Liver (tissue), 9 donors: ENCODE data around the gene MCF2L. TPM values are rescaled to one million over a fixed set of nuclear protein-coding genes. Genes with fewer than 3 reads are reported as not detected.
A peak's percentile ranks its signal among the peaks of the same experiment; 100 is the strongest.

Experiments
- DNase-seq: peaks from one replicate; pipeline ENCODE4 v3.0.0-alpha.2; 2017; ENCODE audit warnings: low spot score
- H3K27ac ChIP-seq, 2 donors: one replicate each; pipeline ENCODE4 v1.7.0; 2013; ENCODE audit warnings: inconsistent platforms in 2 of 2, low read length in 2 of 2, control low read depth in 1 of 2, low read depth in 1 of 2, mild to moderate bottlenecking in 1 of 2
- H3K27me3 ChIP-seq, 4 donors: one replicate each; pipeline versions ENCODE4 v1.6.1 to v1.7.0; 2013; ENCODE audit warnings: low read length in 3 of 4, inconsistent platforms in 1 of 4, mild to moderate bottlenecking in 1 of 4, moderate library complexity in 1 of 4; ENCODE audit not compliant: control insufficient read depth in 4 of 4, insufficient read depth in 4 of 4
- H3K36me3 ChIP-seq, 4 donors: one replicate each; pipeline versions ENCODE4 v1.6.1 to v1.7.0; 2013; ENCODE audit warnings: low read length in 3 of 4, mild to moderate bottlenecking in 3 of 4, low read depth in 1 of 4, moderate library complexity in 1 of 4; ENCODE audit not compliant: control insufficient read depth in 4 of 4, insufficient read depth in 3 of 4
- H3K4me1 ChIP-seq, 4 donors: one replicate each; pipeline versions ENCODE4 v1.6.1 to v1.7.0; 2013; ENCODE audit warnings: low read length in 3 of 4, mild to moderate bottlenecking in 3 of 4, moderate library complexity in 1 of 4; ENCODE audit not compliant: control insufficient read depth in 4 of 4, insufficient read depth in 4 of 4
- H3K4me3 ChIP-seq, 3 donors: one replicate each; pipeline versions ENCODE4 v1.6.1 to v1.7.0; 2013; ENCODE audit warnings: low read length in 3 of 3, control low read depth in 1 of 3, low read depth in 1 of 3, mild to moderate bottlenecking in 1 of 3
- H3K9ac ChIP-seq, 2 donors: one replicate each; pipeline ENCODE4 v1.7.0; 2013; ENCODE audit warnings: low read length in 2 of 2, mild to moderate bottlenecking in 2 of 2, moderate library complexity in 2 of 2, control low read depth in 1 of 2, low read depth in 1 of 2
- H3K9me3 ChIP-seq, 4 donors: one replicate each; pipeline versions ENCODE4 v1.6.1 to v1.7.0; 2013; ENCODE audit warnings: low read length in 3 of 4; ENCODE audit not compliant: control insufficient read depth in 4 of 4
- FOXA1 ChIP-seq: IDR thresholded peaks from 2 replicates; pipeline ENCODE4 v1.6.1; 2016; ENCODE audit warnings: antibody characterized with exemption
- GABPA ChIP-seq, 2 donors: IDR thresholded peaks in 1 of 2; conservative IDR thresholded peaks in 1 of 2; 2 replicates each; pipeline ENCODE4 v1.6.1; 2016; ENCODE audit warnings: antibody characterized with exemption in 2 of 2, mild to moderate bottlenecking in 1 of 2, moderate library complexity in 1 of 2
- HNF4G ChIP-seq: IDR thresholded peaks from 2 replicates; pipeline ENCODE4 v1.6.1; 2016; ENCODE audit warnings: antibody characterized with exemption
- NR2F2 ChIP-seq: IDR thresholded peaks from 2 replicates; pipeline ENCODE4 v1.6.1; 2016; ENCODE audit warnings: antibody characterized with exemption
- RAD21 ChIP-seq, 2 donors: IDR thresholded peaks; 2 replicates each; pipeline ENCODE4 v1.6.1; 2016; ENCODE audit warnings: antibody characterized with exemption in 2 of 2, mild to moderate bottlenecking in 2 of 2
- SP1 ChIP-seq: IDR thresholded peaks from 2 replicates; pipeline ENCODE4 v1.6.1; 2018; ENCODE audit warnings: antibody characterized with exemption, mild to moderate bottlenecking
- TAF1 ChIP-seq: conservative IDR thresholded peaks from 2 replicates; pipeline ENCODE4 v1.6.1; 2016; ENCODE audit warnings: antibody characterized with exemption, mild to moderate bottlenecking
- YY1 ChIP-seq: IDR thresholded peaks from 2 replicates; pipeline ENCODE4 v1.6.1; 2016; ENCODE audit warnings: antibody characterized with exemption, mild to moderate bottlenecking
- WGBS: extraction: QIAGEN DNeasy Blood & Tissue Kit; methylation state at CpG from one replicate; pipeline ENCODE4 v1.1.7; 2013; 5-methylcytosine and 5-hydroxymethylcytosine counted together
- polyA plus RNA-seq, 2 donors: library from polyadenylated mRNA; stranded (reverse) in 1 of 2; unstranded in 1 of 2; fragments of 200-250 nt in 1 of 2; fragments of >200 nt in 1 of 2; fragmentation: Nextera tagmentation in 1 of 2; extraction: Ambion mirVana in 1 of 2; gene quantifications; one replicate each; pipeline versions ENCODE4 v1.2.1 to v1.2.3, GENCODE V29; 2013 to 2015
- total RNA-seq, 2 donors: library from RNA; depleted of rRNA; stranded (reverse); fragments of >200 nt; gene quantifications; one replicate each; pipeline ENCODE4 v1.2.3, GENCODE V29; 2014
- TF ChIP-seq, protein P1 (sequence below): IDR thresholded peaks from 2 replicates; pipeline ENCODE4 v1.6.1; 2016; ENCODE audit warnings: antibody characterized with exemption
- TF ChIP-seq, protein P2 (sequence below): IDR thresholded peaks from 2 replicates; pipeline ENCODE4 v1.6.1; 2016; ENCODE audit warnings: antibody characterized with exemption
- TF ChIP-seq, protein P3 (sequence below): IDR thresholded peaks from 2 replicates; pipeline ENCODE4 v1.6.1; 2016; ENCODE audit warnings: antibody characterized with exemption
- TF ChIP-seq, protein P4 (sequence below): IDR thresholded peaks from 2 replicates; pipeline ENCODE4 v1.6.1; 2016; ENCODE audit warnings: antibody characterized with exemption, mild to moderate bottlenecking
- TF ChIP-seq, protein P5 (sequence below): fragments of 150-350 bp; IDR thresholded peaks from 2 replicates; pipeline ENCODE4 v1.5.1; 2017; ENCODE audit warnings: improper control_type of control experiment, low read depth, low read length; ENCODE audit not compliant: missing input control
- donor health status: healthy.
- donor health status: healthy.
- donor health status: healthy.
- donor health status: healthy.
- donor health status: healthy.

The MCF2L gene
- total and polyA plus RNA-seq, 4 donors: 2.9 to 12.8 (median 7.1) TPM

DNA sequence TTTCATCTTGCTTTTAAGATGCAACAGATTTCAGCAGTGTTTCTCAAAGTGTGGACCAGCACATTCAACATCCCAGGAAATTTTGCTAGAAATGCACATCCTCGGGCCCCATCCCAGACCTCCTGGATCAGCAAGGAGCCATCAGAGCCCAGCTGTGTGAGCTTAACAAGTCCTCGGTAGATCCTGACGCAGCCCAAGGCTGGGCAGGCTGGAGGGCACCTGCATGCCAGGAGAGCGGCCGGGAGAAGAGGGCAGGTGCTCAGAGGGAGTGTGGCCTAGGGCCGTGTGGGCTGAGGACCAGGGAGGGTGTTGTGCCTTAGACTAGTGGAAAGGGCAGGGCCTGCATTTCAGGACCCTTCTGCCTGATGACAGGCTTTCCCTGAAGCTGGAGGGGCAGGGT is 2.2 kb upstream of the MCF2L start (continued):
- TF ChIP-seq, protein P1, sequence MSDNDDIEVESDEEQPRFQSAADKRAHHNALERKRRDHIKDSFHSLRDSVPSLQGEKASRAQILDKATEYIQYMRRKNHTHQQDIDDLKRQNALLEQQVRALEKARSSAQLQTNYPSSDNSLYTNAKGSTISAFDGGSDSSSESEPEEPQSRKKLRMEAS: no peak
- no peak for TF ChIP-seq TAF1

DNA sequence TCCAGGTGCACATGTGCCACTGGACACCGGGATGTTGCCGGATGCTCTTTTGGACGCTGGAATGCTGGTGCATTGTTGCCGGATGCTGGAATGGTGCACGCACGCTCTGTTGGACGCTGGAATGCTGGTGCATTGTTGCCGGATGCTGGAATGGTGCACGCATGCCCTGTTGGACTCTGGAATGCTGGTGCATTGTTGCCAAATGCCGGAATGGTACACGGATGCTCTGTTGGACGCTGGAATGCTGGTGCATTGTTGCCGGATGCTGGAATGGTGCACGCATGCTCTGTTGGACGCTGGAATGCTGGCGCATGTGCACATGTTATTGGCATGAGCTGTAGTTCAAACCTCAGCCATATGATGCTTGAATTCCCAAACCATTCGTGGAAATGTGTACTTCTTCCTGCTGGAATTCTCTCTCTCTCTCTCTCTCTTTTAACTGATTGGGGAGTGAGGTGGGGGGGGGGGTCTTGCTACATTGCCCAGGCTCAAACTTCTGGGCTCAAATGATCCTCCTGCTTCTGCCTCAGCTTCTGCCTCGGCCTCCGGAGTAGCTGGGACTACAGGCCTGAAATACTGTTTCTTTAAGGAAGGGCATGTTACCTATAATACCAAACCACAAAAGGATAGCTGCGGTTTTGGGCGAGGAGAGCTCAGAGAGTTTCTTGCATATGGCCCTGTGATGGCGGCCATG is 1.2 kb upstream of the MCF2L start:
- TF ChIP-seq HNF4G: no peak
- TF ChIP-seq, protein P2, sequence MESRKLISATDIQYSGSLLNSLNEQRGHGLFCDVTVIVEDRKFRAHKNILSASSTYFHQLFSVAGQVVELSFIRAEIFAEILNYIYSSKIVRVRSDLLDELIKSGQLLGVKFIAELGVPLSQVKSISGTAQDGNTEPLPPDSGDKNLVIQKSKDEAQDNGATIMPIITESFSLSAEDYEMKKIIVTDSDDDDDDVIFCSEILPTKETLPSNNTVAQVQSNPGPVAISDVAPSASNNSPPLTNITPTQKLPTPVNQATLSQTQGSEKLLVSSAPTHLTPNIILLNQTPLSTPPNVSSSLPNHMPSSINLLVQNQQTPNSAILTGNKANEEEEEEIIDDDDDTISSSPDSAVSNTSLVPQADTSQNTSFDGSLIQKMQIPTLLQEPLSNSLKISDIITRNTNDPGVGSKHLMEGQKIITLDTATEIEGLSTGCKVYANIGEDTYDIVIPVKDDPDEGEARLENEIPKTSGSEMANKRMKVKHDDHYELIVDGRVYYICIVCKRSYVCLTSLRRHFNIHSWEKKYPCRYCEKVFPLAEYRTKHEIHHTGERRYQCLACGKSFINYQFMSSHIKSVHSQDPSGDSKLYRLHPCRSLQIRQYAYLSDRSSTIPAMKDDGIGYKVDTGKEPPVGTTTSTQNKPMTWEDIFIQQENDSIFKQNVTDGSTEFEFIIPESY: no peak
- no peak for TF ChIP-seq GABPA (IDR thresholded peaks at IDR 0.05 in 1 of 2, conservative IDR thresholded peaks at IDR 0.05 in 1 of 2)
- TF ChIP-seq, protein P3, sequence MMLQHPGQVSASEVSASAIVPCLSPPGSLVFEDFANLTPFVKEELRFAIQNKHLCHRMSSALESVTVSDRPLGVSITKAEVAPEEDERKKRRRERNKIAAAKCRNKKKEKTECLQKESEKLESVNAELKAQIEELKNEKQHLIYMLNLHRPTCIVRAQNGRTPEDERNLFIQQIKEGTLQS: no peak
- no peaks in the 10 kb centered on the region for H3K36me3 ChIP-seq
- H3K9ac ChIP-seq: no peak overlapping the region
- no peaks in the 10 kb centered on the region for H3K27me3 ChIP-seq
- peak overlapping the region; percentile 80 to 84 for H3K27ac ChIP-seq
- H3K4me3 ChIP-seq: peak overlapping the region; percentile 49 to 80 (median 72)
- DNase-seq: no peak
- 86% methylated on average over 22 of the region's 22 CpGs for WGBS
- H3K4me1 ChIP-seq: peaks cover 0 to 14% (median 6%) of the 10 kb centered on the region in 4 donors
- H3K9me3 ChIP-seq: no peaks in the 10 kb centered on the region

DNA sequence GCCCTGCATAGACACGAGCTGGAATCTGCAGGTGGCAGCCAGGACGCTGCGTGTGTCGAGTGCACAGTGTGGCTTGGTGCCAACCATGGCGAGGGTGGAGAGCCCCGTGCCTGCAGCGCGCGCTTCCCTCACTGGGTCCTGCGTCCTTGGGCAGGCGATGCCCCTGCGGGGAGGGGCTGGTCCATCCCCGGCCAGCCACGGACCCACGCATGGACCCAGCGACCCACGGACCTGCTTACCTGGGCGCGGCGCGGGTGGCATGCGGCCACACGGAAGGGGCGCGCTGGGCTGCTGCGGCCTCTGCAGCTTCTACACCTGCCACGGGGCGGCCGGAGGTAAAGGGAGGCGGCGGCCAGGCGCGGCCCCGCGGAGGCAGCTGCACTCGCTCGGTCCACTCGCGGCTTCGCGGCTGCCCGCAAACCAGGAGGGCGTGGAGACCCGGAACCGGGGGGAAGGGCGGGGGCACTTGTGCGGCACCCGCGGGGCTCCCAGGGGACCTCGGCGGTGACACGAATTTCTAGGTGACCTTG is 569 bp upstream of the MCF2L start:
- Histone ChIP-seq H3K4me3 (peak overlapping the region; percentile 49 to 80 (median 72)), H3K36me3 (no peaks in the 10 kb centered on the region), H3K4me1 (peaks cover 0 to 14% (median 6%) of the 10 kb centered on the region in 4 donors), H3K9me3 (no peaks in the 10 kb centered on the region), H3K9ac (peak overlapping the region in 1 of 2 donors; percentile 69), H3K27me3 (no peaks in the 10 kb centered on the region), H3K27ac (peak overlapping the region; percentile 80 to 84)
- TF ChIP-seq NR2F2: no peak
- TF ChIP-seq, protein P4, sequence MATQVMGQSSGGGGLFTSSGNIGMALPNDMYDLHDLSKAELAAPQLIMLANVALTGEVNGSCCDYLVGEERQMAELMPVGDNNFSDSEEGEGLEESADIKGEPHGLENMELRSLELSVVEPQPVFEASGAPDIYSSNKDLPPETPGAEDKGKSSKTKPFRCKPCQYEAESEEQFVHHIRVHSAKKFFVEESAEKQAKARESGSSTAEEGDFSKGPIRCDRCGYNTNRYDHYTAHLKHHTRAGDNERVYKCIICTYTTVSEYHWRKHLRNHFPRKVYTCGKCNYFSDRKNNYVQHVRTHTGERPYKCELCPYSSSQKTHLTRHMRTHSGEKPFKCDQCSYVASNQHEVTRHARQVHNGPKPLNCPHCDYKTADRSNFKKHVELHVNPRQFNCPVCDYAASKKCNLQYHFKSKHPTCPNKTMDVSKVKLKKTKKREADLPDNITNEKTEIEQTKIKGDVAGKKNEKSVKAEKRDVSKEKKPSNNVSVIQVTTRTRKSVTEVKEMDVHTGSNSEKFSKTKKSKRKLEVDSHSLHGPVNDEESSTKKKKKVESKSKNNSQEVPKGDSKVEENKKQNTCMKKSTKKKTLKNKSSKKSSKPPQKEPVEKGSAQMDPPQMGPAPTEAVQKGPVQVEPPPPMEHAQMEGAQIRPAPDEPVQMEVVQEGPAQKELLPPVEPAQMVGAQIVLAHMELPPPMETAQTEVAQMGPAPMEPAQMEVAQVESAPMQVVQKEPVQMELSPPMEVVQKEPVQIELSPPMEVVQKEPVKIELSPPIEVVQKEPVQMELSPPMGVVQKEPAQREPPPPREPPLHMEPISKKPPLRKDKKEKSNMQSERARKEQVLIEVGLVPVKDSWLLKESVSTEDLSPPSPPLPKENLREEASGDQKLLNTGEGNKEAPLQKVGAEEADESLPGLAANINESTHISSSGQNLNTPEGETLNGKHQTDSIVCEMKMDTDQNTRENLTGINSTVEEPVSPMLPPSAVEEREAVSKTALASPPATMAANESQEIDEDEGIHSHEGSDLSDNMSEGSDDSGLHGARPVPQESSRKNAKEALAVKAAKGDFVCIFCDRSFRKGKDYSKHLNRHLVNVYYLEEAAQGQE: peak; percentile 22
- TF ChIP-seq RAD21 (IDR thresholded peaks at IDR 0.05): peak in 1 of 2 donors; percentile 31
- no peak for TF ChIP-seq SP1
- TF ChIP-seq, protein P1: no peak
- TF ChIP-seq YY1: peak; percentile 90
- no peak for TF ChIP-seq FOXA1
- TF ChIP-seq, protein P3: no peak
- TF ChIP-seq, protein P5, sequence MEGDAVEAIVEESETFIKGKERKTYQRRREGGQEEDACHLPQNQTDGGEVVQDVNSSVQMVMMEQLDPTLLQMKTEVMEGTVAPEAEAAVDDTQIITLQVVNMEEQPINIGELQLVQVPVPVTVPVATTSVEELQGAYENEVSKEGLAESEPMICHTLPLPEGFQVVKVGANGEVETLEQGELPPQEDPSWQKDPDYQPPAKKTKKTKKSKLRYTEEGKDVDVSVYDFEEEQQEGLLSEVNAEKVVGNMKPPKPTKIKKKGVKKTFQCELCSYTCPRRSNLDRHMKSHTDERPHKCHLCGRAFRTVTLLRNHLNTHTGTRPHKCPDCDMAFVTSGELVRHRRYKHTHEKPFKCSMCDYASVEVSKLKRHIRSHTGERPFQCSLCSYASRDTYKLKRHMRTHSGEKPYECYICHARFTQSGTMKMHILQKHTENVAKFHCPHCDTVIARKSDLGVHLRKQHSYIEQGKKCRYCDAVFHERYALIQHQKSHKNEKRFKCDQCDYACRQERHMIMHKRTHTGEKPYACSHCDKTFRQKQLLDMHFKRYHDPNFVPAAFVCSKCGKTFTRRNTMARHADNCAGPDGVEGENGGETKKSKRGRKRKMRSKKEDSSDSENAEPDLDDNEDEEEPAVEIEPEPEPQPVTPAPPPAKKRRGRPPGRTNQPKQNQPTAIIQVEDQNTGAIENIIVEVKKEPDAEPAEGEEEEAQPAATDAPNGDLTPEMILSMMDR: peak; percentile 26
- TF ChIP-seq GABPA (IDR thresholded peaks at IDR 0.05 in 1 of 2, conservative IDR thresholded peaks at IDR 0.05 in 1 of 2): no peak
- WGBS: 7% methylated on average over 52 of the region's 52 CpGs
- DNase-seq: no peak
